ENCODE measurements around the gene MDM4. TPM values are rescaled to one million over a fixed set of nuclear protein-coding genes. Genes with fewer than 3 reads are reported as not detected.

Gene MDM4
- total RNA-seq, 2 donors from 2014 or later: 65.1 to 75.9 TPM

DNA sequence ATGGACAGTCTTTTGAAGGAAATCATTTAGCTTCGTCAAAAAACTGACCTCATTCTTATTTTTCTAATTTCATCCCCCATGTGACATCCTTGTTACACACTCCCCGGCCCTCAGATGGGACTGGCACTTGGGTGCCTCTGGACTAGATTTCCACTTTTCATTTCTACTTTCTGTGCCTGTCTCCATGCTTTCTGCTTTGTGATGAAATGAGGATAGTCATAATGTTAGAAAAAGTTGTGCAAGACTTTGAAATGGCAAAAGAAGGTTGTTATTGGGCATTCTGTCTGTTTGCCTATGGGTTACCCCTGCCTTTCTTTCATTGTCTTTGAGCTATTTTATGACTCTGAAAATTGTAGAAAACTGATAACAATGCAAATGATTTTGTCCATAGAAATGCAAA lies 54.9 kb downstream of the MDM4 start:
- intact Hi-C loops (cut with DNase I): no loop called here
- DNase-seq (ENCODE audit: low spot score): no peak

DNA sequence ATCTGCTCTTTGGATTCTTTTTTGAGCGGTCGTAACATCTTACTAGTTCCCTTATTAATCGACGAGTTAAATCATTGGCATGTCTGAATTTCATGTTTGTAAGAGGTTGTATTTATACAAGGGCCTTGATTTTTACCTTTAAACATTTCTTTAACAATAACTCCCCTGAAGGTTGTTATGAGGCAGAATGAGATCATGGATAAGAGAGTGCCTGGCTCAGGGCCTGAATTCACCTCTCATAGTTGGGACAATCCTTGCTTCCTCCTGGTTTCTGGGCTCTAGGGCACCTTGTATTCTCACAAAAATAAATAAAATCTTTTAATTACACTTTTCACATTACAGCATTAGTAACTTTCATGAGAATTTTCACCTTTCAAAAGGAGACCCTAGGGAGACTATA lies 55.4 kb downstream of the MDM4 start:
- intact Hi-C loops (cut with DNase I): no loop called here
- DNase-seq (ENCODE audit: low spot score): no peak

GRCh38 chr1:204572923-204573922 lies 57.0 kb downstream of the MDM4 start:
- no peak for DNase-seq (ENCODE audit: low spot score)
- intact Hi-C loops (cut with DNase I): no loop called here

GRCh38 chr1:204574016-204574864 lies 58.0 kb downstream of the MDM4 start:
- no peak for DNase-seq (ENCODE audit: low spot score)
- intact Hi-C loops (cut with DNase I): no loop called here

DNA sequence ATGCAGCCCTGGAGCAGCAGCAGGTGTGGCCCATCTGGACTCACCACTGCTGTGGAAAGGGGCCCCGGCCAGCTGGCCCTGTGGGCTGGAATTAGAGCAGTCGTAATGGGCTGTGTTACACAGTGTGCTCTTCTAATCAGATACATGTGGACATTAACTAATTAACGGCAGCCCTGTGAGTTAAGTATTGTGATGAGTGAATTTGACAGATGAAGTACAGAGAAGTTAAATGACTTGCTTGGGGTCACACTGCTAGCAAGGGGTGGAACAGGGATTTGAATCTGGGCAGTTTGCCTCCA lies 58.6 kb downstream of the MDM4 start:
- no peak for DNase-seq (ENCODE audit: low spot score)
- intact Hi-C loops (cut with DNase I): no loop called here

DNA sequence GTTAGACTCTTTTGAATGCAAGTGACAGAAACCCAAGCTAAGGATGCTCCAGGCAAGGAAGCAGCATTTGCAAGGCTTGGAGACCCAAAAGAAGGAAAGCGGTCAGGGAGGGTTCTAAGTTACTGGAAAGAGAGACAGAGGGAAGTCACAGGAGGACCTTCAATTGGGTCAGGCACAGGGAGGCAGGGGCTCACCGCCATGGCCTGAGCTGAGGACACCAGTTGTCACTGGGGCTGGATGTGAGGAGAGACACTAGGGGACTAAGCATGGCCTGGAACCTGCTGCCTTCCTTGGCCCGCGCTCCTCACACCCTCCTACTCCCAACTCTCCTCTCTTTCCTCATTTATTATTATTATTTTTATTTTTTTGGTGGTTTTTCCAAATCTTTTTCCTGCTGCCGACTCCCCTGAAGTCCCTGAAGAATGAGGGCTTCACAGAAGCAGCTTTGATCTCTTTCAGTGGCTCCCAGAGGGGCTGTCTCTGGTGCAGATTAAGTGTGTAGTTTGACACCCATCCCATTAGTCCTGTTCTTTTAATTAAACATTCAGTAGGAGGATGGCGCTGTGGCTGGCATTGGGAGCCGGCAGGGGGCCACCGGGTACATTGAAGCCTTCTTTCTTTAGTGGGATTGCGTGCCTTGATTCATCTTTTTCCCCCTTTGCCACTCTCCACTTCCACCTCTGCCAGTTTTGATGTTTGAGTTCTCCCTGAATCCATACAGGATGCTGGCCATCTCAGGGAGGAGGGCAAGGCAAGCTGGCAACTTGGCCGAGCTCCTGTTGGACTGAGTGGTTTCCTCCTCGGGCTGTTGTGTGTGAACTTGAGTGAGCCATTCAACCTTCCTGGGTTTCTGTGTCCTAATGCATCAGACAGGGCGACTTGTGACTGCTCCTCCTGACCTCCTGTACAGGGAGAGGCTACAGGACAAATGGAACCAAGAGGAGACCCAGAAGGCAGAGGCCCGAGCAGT lies 59.3 kb downstream of the MDM4 start:
- no peak for DNase-seq (ENCODE audit: low spot score)
- intact Hi-C loops (cut with DNase I): no loop called here

- intact Hi-C loops (cut with DNase I): no loop called here
Measured at GRCh38 chr1:204576422-204576821, 60.2 kb downstream of the MDM4 start.

DNA sequence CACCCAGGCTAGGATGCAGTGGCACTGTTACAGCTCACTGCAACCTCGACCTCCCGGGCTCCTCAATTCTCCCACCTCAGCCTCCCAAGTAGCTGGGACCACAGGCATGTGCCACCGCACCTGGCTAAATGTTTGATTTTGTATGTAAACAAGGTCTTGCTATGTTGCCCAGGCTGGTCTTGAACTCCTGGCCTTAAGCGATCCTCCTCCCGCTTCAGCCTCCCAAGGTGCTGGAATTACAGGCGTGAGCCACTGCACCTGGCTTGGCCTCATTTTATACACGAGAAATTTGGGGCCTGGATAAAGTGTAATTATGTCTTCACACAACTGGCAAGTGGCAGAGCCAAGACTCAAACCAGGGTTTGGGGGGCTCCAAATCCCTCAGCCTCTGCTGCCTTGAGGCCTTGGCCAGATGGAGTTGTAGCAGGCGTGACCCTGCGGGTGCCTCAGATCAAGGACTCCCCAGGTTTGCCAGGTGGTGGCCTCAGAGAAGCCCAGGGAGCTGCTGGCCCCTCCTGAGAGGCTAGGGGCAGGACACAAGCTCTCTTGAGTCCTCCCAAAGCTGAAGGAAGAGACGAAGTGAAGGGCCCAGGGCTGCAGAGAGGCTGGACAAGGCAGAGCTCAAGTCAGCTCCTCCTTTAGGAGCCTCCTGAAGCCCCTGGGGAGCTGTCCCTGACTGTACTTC lies 61.7 kb downstream of the MDM4 start:
- intact Hi-C loops (cut with DNase I): no loop called here
- no peak for DNase-seq (ENCODE audit: low spot score)

More at GRCh38 chr1:204576422-204576821, 60.2 kb downstream of the MDM4 start:
- DNase-seq (ENCODE audit: low spot score): no peak

DNA sequence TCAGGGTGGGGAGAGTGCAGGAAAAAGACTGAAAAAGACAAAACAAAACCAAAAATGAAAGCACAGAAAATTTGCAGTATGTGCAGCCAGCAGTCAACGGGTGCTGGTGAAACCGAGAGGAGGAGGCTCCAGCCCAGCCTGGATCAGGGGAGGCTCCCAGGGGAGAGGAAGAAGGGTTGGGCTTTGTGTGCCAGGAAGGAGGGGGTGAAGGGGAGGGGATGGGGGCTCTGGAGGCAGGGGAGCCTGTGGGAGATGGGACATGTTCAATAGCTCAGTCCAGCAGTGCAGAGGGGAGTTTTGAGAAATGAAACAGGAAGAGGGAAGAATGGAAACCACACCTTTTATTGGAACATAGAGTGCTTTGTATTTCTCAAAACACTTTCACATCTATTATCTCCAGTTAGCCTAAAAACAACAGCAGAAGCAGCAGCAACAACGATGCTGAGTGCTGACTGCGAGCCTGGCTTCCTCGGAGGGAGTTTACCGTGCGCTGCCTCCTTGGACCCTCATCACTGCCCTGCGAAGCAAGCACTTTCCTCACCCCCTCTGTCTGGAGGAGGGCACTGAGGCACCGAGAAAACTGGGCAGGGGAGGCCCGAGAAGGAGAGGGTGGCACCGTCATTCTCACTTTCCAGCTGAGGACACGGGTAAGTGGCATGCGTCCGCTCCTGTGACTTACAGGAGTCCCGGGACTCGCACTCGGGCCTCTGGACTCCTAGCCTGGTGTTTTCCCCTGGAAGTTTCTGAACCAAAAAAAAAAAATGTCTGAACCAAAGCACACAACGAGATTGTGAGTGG lies 62.9 kb downstream of the MDM4 start:
- no peak for DNase-seq (ENCODE audit: low spot score)
- intact Hi-C loops (cut with DNase I): no loop called here

- intact Hi-C loops (cut with DNase I): no loop called here
- DNase-seq (ENCODE audit: low spot score): no peak
Measured at GRCh38 chr1:204579681-204580080, 63.5 kb downstream of the MDM4 start.

GRCh38 chr1:204580862-204581261 lies 64.7 kb downstream of the MDM4 start:
- DNase-seq (ENCODE audit: low spot score): no peak
- intact Hi-C loops (cut with DNase I): no loop called here

- intact Hi-C loops (cut with DNase I): no loop called here
- DNase-seq (ENCODE audit: low spot score): no peak
Measured at GRCh38 chr1:204581759-204582158, 65.6 kb downstream of the MDM4 start.

DNA sequence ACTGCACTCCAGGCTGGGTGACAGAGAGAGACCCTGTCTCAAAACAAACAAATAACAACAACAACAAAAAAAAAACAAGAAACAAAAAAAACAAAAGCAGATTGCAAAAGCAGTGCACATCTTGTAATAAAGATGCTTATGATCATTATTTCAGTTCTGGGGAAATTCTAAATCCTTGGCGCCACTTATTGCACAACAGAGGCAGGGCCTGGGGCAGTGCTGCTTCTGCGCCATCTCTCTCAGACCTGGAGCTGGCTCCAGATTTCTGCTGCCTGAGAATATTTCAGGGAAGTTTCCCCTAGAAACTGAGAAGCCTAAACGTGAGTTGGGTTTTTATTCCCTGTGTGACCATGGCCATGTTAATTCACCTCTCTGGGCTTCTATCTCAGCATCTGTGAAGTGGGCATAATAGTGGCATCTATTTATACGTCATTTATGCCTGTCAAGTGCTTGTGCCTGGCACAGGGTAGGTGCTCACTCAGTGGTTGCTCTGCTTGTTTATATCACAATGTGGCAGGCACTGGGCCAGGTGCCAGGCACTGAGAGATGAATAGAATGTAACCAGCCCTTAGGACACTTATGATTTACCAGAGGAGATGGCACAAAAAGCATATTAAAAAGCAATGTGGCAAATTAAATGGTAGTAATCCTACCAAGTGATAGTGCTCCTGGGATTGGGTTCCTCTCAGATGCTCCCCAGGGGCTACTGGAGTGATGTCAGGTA lies 67.9 kb downstream of the MDM4 start:
- intact Hi-C loops (cut with DNase I): no loop called here
- DNase-seq (ENCODE audit: low spot score): peak; percentile 50

DNA sequence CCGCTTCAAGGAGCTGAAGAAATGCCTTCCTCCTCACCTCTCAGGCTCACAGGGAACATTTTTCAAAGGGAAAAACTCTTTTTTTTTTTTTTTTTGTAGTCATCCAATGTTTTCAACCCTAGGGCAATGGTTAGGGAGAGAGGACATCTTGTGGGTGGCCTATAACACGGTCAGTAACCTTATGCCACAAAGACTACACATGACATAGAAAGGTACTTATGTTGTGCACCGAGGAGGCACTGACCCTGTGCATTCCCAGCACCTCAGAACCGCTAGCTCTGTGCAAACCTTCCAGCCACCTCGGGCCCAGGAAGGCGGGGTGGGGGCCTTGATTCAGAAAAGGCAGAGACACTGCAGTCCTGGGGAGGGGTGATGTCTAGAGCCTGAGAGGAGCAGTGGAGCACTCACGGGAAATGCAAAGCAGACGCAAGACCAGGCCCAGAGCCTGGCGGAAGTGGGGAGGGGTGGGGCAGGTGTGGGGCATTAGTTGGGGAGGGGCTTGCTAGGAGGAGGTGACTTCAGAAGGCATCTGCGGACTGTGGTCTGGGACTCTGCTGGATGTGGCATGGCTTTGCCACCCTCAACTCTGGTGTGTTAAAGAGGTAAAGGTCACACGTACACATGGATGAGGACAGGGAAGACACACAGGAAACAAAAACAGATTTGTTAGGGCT lies 68.6 kb downstream of the MDM4 start:
- intact Hi-C loops (cut with DNase I): no loop called here
- DNase-seq (ENCODE audit: low spot score): peak; percentile 49

DNA sequence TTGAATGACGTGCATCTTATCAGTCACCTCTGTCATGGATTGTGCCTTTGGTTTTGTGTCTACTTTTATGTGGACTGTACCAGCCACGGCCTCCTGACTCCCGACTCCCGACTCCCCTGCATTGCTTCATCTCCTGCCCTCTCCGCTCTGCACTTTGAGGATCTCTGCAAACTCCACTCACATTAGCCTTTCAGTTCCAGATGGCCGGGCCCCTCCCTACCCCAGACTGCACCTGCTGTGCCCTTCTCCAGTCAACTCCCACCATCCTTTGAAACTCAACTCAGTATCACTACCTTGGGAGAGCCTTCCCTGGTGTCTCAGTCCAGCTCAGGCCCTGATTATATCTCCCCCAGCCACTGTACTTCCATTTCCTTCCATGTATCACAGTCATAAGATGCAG lies 71.4 kb downstream of the MDM4 start:
- DNase-seq (ENCODE audit: low spot score): peak; percentile 13
- intact Hi-C loops (cut with DNase I): no loop called here

DNA sequence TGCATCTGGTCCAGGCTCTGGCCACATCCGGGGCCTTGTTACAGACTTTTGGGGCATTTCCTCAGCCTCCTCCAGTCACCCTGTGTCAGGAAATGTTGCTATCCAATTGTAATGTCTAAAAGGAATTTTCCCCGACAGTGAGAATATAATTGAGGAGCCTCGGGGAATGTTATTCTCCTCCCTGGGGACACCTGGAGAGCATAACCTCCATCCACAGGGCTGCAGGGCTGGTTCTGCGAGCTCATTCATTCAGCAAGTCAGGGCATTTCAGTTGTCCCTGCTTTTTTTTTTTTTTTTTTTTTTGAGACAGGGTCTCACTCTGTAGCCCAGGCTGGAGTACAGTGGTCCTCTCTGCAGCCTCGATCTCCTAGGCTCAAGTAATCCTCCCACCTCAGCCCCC lies 72.6 kb downstream of the MDM4 start:
- no peak for DNase-seq (ENCODE audit: low spot score)

More for the DNA sequence above, 72.6 kb downstream of the MDM4 start:
- intact Hi-C loops (cut with DNase I): no loop called here
